GM15510 (cell line): ENCODE results near the gene DENND2C.

Source experiments
- POLR2A ChIP-seq: IDR thresholded peaks from 3 replicates; pipeline ENCODE4 v1.6.1; 2011; ENCODE audit warnings: borderline replicate concordance; ENCODE audit not compliant: insufficient read length; ENCODE audit errors: extremely low read depth

The DENND2C gene

GRCh38 chr1:114669562-114670082, at the start of gene DENND2C:
DENND2C (minus strand) TSS chr1:114670049; CDS start chr1:114625984, 44,065 bp downstream.
- no peak for TF ChIP-seq POLR2A

GRCh38 chr1:114719424-114719787, 49.6 kb upstream of the DENND2C start:
- TF ChIP-seq POLR2A = no peak

GRCh38 chr1:114718661-114719423, 49.0 kb upstream of the DENND2C start:
- TF ChIP-seq POLR2A = no peak

- TF ChIP-seq POLR2A = peak; percentile 71
These were observed 46.7 kb upstream of the DENND2C start, which contains the start of gene NRAS for GRCh38 chr1:114716304-114717170. NRAS (minus strand) TSS chr1:114716771; CDS start chr1:114716160, 611 bp downstream.

GRCh38 chr1:114715952-114716303, 46.1 kb upstream of the DENND2C start:
- no peak for TF ChIP-seq POLR2A

GRCh38 chr1:114712977-114713376, 43.1 kb upstream of the DENND2C start:
- TF ChIP-seq POLR2A = no peak

GRCh38 chr1:114710360-114710759, 40.5 kb upstream of the DENND2C start:
- no peak for TF ChIP-seq POLR2A

GRCh38 chr1:114707604-114708003, 37.8 kb upstream of the DENND2C start:
- TF ChIP-seq POLR2A = no peak

- TF ChIP-seq POLR2A = no peak
These were observed 33.4 kb upstream of the DENND2C start for GRCh38 chr1:114703242-114703641.

- no peak for TF ChIP-seq POLR2A
These were observed 32.9 kb upstream of the DENND2C start for GRCh38 chr1:114702737-114703136.

GRCh38 chr1:114701931-114702330, 32.1 kb upstream of the DENND2C start:
- TF ChIP-seq POLR2A = no peak

- TF ChIP-seq POLR2A = no peak
These were observed 30.3 kb upstream of the DENND2C start for GRCh38 chr1:114700036-114700600.

GRCh38 chr1:114696810-114697209, 27.0 kb upstream of the DENND2C start:
- no peak for TF ChIP-seq POLR2A

GRCh38 chr1:114695430-114696058, 25.7 kb upstream of the DENND2C start, which contains the start of gene AMPD1:
AMPD1 (minus strand) TSS chr1:114695546; CDS start chr1:114695471, 75 bp downstream.
- TF ChIP-seq POLR2A = no peak
